Medulla oblongata (tissue), 1 donor: Measurements from ENCODE around the gene PPIL6.

Source experiments
- DNase-seq: peaks from one replicate; pipeline ENCODE4 v3.0.0-alpha.2; 2015; ENCODE audit errors: extremely low spot score

PPIL6 gene

DNA sequence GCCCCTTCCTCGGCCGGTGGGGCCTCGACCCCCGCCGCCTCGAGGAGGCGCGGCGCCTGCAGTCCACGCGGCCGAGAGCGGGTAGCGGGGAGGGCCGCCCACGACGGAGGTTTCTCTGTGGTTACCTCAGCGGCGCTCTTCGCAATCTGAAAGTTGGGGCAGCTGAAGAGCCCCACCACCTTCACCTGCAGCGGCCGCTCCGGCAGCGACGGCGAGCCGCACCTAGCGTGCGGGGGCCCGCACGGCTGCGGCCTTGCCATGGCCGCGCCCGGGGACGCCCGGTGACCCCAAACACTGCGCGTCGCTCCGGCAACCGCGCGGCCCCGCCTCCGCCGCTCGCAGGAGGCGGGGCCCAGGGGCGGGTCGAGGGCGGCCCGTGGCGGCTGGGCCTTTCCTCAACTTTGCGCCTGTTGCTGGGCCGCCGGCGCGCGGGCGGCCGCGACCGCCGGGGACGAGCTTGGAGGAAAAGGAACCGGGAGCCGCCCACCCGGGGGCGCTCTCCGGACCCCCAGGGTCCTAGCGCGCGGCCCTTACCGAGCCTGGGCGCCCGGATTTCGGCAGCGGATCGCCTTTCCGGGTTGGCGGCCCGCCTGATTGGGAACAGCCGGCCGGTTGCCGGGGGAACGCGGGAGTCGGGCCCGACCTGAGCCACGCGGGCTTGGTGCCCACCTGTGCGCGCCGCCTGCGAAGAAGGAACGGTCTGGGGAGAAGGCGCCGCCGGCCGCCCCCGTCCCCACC, at the start of gene PPIL6, which contains the start of gene SMPD2:
Gene PPIL6, minus strand, starts transcription at position 298 of the 738 bp plus-strand sequence. Its CDS starts 38 bp downstream, at position 260.
Gene SMPD2, plus strand, starts transcription at position 394 of the 738 bp plus-strand sequence. CDS start 398 bp downstream, outside the sequence.
- DNase-seq: peak; percentile 93

- no peak for DNase-seq
Measured at GRCh38 chr6:109488001-109488400, 47.6 kb upstream of the PPIL6 start.

GRCh38 chr6:109486068-109486467, 45.6 kb upstream of the PPIL6 start:
- DNase-seq: no peak

DNA sequence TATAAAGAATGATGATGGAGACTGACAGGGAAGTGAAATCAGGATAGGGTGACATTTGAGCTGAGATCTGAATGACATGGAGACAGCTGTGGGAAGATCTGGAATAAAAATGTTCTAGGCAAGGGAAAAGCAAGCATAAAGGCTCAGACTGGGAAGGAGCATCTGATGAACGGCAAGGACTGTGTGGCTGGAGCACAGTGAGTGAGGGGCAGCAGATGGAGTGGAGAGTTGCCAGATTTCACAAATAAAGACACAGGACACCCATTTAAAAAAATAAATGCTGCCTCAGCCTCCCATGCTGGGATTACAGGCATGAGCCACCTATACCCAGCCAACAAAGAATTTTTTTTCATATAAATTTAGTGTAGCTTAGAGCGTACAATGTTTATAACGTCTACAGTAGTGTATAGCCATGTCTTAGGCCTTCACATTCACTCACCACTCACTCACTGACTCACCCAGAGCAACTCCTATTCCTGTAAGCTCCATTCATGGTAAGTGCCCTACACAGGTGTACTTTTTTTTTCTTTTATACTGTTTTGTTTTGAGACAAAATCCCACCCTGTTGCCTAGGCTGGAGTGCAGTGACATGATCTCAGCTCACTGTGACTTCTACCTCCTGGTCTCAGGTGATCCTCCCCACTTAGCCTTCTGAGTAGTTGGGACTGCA, 45.0 kb upstream of the PPIL6 start:
- no peak for DNase-seq

- DNase-seq: no peak
Measured at GRCh38 chr6:109484122-109484521, 43.7 kb upstream of the PPIL6 start.

DNA sequence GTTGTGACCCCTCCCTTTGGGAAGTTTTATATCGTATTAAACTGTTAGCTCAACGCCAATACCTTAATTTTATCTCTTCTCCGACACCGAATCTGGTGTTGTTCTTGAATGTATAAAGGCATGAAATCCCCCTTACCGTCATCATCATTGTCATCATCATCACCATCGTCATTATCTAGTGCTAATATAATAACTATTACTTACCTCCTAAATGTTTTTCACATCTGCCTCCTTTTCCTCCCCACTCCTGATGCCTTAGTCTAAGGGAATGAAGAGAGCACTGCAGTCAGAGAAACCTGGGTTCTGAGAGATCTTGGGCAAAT, 43.3 kb upstream of the PPIL6 start:
- DNase-seq: peak; percentile 48

GRCh38 chr6:109482905-109483734, 42.7 kb upstream of the PPIL6 start, which contains the start of gene ZBTB24:
TSS of gene ZBTB24 (minus strand) at chr6:109483219. CDS start at chr6:109482026, 1,193 bp downstream.
- DNase-seq: peak; percentile 92

DNA sequence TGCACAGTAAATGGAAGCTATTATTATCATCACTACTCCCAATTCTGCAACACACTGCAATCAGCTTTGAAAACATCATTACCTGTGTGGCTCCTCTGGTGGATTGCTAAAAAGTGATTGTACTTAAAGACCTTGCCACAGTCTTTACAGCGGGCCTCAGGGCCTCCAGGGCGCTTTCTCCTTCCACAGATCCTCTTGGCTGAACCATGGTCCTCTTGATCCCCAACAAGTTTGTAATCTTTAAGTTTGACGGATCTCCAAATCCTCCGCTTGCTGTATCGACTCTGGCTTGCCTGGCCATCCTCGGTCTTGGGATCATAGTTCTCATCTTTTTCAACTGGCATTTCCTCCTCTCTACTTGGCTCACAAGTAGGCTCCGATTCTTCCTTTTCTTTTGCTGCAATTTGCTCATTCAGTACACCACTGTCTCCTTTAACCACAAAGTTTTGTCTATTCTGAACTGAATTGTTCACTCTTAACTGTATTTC, 40.6 kb upstream of the PPIL6 start:
- no peak for DNase-seq

DNA sequence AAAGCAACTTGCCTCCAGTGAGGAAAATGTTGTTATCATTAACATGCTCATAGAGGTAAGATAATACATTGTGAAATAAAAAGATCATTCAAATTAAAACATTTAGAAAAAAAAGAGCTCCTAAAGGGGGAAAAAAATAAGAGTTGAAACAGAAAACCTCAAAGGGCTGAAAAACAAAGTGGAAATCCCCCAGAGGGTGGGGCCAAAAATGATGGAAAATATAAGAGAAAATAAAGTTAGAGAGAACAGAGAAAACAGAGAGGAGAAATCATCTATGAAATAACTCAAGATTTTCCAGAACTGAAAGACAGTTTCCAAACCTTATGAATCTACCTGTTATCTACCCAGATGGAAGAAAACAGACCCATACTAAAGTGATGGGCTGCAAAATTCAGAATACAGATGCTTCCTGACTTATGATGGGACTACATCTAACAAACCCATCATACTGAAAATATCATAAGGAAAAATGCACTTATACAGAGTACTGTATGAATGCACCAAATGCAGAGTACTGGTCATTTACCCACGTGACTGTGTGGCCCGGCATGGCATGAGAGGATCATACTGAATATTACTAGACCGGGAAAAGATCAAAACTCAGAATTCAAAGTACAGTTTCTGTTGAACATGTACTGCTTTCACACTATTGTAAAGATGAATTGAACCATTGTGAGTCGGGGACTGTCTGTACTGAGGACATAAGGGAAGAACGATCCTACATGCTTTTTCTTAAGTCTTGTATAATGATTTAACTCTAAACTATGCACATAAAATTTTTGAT, 38.6 kb upstream of the PPIL6 start:
- no peak for DNase-seq

DNA sequence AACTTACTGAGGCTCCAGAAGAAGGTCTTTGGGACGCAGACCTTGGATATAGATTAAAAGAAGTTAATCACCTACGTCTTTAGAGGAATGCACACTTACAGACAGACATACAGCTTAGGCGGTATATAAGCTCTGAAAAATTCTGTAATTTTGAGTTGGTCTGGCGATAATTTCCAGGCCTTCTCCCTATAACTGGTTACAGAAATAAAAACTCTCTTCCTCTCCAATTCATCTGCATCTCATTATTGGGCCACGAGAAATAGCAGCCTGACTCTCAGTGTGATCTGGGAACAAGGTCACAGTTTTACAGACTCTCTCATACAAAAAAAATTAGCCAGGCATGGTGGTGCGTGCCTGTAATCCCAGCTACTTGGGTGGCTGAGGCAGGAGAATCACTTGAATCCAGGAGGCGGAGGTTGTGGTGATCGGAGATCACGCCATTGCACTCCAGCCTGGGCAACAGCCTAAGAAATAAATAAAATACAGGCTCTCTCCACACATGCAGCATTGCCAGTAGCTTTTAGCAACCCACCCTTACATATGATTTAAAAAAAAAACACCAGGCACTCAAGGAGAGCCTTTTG, 37.9 kb upstream of the PPIL6 start:
- no peak for DNase-seq

DNA sequence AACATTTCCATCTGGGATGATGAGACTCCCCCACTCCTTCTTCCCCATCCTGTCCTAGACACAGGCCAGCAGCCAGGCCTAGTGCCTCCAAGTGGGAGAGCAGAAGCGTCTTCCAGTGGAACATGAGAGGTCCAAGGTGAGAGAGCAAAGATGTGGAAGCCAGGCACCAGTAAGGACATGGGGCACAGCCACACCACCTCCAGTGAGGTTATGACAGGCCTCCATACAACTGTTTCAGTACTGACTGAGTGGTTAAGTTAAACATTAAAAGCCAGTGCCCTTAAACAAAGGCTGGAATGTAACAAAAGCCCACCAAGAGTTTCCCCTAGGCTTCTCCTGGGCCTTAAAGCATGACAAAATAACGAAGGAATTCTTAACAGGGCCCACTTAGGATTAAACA, 37.3 kb upstream of the PPIL6 start:
- no peak for DNase-seq

GRCh38 chr6:109477184-109477583, 36.8 kb upstream of the PPIL6 start:
- no peak for DNase-seq

DNA sequence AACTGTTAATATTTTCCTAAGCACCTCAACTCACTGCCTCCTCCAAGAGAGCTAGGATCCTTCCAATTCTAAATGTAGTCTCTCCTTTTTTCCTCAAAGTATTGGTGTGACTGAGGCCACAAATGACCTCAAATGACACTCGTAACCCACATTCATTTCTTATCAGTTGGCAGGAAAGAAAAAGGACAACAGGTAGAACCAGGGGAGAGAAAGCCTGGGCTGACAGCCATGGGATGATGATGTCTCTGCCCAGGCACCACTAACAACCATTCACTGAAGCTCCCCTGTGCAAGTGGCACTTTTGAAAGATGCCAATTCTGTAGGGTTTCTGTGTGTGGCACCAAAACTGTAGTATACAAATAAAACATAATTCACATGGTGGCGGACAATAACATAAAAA, 35.2 kb upstream of the PPIL6 start:
- no peak for DNase-seq

- no peak for DNase-seq
Measured at GRCh38 chr6:109474995-109475394, 34.6 kb upstream of the PPIL6 start.

DNA sequence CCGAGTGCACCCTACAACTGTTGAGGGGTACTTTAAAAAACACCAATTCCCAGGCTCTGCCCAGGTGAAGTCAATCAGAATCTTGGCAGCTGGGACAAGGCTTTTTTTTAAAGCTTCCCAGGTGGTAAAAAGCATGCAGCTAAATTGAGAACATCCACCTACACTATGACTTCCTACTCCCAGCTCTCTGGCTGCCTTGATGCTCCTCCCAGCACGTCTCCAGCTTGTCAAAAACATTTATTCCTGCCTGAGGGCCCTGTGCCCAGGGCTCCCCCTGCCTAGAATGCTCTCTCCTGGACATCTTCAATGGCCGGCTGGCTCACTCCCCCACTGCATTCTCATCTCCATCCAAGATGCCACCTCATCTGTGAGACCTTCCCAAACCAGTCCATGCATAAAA, 32.7 kb upstream of the PPIL6 start:
- no peak for DNase-seq

GRCh38 chr6:109472132-109472995, 31.9 kb upstream of the PPIL6 start:
- no peak for DNase-seq

GRCh38 chr6:109471105-109471810, 30.8 kb upstream of the PPIL6 start:
- DNase-seq: no peak

GRCh38 chr6:109469591-109470189, 29.3 kb upstream of the PPIL6 start:
- DNase-seq: no peak

- DNase-seq: no peak
Measured at GRCh38 chr6:109467696-109468095, 27.3 kb upstream of the PPIL6 start.
